ENCODE results near the gene APOF.
A peak's percentile ranks its signal among the peaks of the same experiment; 100 is the strongest.

The APOF gene

GRCh38 chr12:56391721-56392120 lies 29.1 kb upstream of the APOF start:
- Histone ChIP-seq H3K4me3 (ENCODE audit: low read length) (no peak overlapping the region), H3K4me1 (ENCODE audit: control insufficient read depth, insufficient read depth, low read length) (peaks cover 8% of the 10 kb centered on the region), H3K36me3 (ENCODE audit: control insufficient read depth, insufficient read depth, low read length, severe bottlenecking) (no peaks in the 10 kb centered on the region), H3K27me3 (replicated peaks; ENCODE audit: control insufficient read depth, insufficient read depth, low read length) (no peaks in the 10 kb centered on the region), H3K9me3 (ENCODE audit: control insufficient read depth, low read length) (peaks cover 4% of the 10 kb centered on the region), H3K9ac (ENCODE audit: low read length) (no peak overlapping the region)
- DNase-seq (ENCODE audit: low read depth): no peak

- DNase-seq (ENCODE audit: low read depth): no peak
- Histone ChIP-seq H3K27me3 (replicated peaks; ENCODE audit: control insufficient read depth, insufficient read depth, low read length) (no peaks in the 10 kb centered on the region), H3K36me3 (ENCODE audit: control insufficient read depth, insufficient read depth, low read length, severe bottlenecking) (no peaks in the 10 kb centered on the region), H3K9me3 (ENCODE audit: control insufficient read depth, low read length) (peaks cover 4% of the 10 kb centered on the region), H3K9ac (ENCODE audit: low read length) (no peak overlapping the region), H3K4me1 (ENCODE audit: control insufficient read depth, insufficient read depth, low read length) (peaks cover 10% of the 10 kb centered on the region), H3K4me3 (ENCODE audit: low read length) (no peak overlapping the region)
Measured at GRCh38 chr12:56389412-56389811, 26.8 kb upstream of the APOF start.

DNA sequence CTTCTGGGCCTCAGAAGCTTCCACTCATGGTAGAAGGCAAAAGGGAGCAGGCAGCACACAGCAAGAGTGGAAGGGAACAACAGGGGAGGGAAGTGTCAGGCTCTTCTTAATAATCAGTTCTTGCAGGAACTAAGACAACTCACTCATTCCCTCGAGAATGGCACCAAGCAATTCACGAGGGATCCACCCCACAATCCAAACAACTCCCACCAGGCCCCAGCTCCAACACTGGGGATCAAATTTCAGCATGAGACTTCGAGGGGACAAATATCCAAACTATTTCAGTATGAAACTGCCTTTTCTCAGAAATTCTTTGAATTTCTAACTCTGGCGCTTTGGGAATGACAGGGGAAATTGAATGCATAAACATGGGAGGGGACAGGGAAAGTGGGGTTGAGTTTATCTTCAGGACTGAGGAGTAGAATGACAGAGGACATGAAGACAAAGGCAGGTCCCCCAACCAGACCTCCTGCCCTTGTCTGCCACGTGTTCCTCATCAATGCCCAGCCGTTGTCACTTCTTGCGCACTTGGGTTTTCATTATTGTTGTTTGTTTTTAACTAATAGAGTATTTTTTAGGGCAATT lies 24.6 kb upstream of the APOF start:
- Histone ChIP-seq H3K4me1 (ENCODE audit: control insufficient read depth, insufficient read depth, low read length) (peaks cover 10% of the 10 kb centered on the region), H3K9ac (ENCODE audit: low read length) (no peak overlapping the region), H3K9me3 (ENCODE audit: control insufficient read depth, low read length) (peaks cover under 1% of the 10 kb centered on the region), H3K4me3 (ENCODE audit: low read length) (no peak overlapping the region), H3K36me3 (ENCODE audit: control insufficient read depth, insufficient read depth, low read length, severe bottlenecking) (no peaks in the 10 kb centered on the region), H3K27me3 (replicated peaks; ENCODE audit: control insufficient read depth, insufficient read depth, low read length) (peaks cover 11% of the 10 kb centered on the region)
- peak; percentile 61 for DNase-seq (ENCODE audit: low read depth)

- Histone ChIP-seq H3K27me3 (replicated peaks; ENCODE audit: control insufficient read depth, insufficient read depth, low read length) (peaks cover 17% of the 10 kb centered on the region), H3K36me3 (ENCODE audit: control insufficient read depth, insufficient read depth, low read length, severe bottlenecking) (no peaks in the 10 kb centered on the region), H3K9ac (ENCODE audit: low read length) (no peak overlapping the region), H3K9me3 (ENCODE audit: control insufficient read depth, low read length) (no peaks in the 10 kb centered on the region), H3K4me3 (ENCODE audit: low read length) (no peak overlapping the region), H3K4me1 (ENCODE audit: control insufficient read depth, insufficient read depth, low read length) (peaks cover 10% of the 10 kb centered on the region)
- DNase-seq (ENCODE audit: low read depth): no peak
Measured at GRCh38 chr12:56385873-56386272, 23.2 kb upstream of the APOF start.

- peaks cover 10% of the 10 kb centered on the region for H3K4me1 ChIP-seq (ENCODE audit: control insufficient read depth, insufficient read depth, low read length)
- H3K9me3 ChIP-seq (ENCODE audit: control insufficient read depth, low read length): no peaks in the 10 kb centered on the region
- H3K36me3 ChIP-seq (ENCODE audit: control insufficient read depth, insufficient read depth, low read length, severe bottlenecking): no peaks in the 10 kb centered on the region
- DNase-seq (ENCODE audit: low read depth): no peak
- H3K27me3 ChIP-seq (replicated peaks; ENCODE audit: control insufficient read depth, insufficient read depth, low read length): peaks cover 17% of the 10 kb centered on the region
- no peak overlapping the region for H3K4me3 ChIP-seq (ENCODE audit: low read length)
- H3K9ac ChIP-seq (ENCODE audit: low read length): no peak overlapping the region
Measured at GRCh38 chr12:56382611-56383010, 20.0 kb upstream of the APOF start.

- Histone ChIP-seq H3K36me3 (ENCODE audit: control insufficient read depth, insufficient read depth, low read length, severe bottlenecking) (no peaks in the 10 kb centered on the region), H3K4me3 (ENCODE audit: low read length) (no peak overlapping the region), H3K27me3 (replicated peaks; ENCODE audit: control insufficient read depth, insufficient read depth, low read length) (peaks cover 11% of the 10 kb centered on the region), H3K4me1 (ENCODE audit: control insufficient read depth, insufficient read depth, low read length) (no peaks in the 10 kb centered on the region), H3K9ac (ENCODE audit: low read length) (no peak overlapping the region), H3K9me3 (ENCODE audit: control insufficient read depth, low read length) (peaks cover 2% of the 10 kb centered on the region)
- DNase-seq (ENCODE audit: low read depth): no peak
Measured at GRCh38 chr12:56377989-56378316, 15.3 kb upstream of the APOF start.

DNA sequence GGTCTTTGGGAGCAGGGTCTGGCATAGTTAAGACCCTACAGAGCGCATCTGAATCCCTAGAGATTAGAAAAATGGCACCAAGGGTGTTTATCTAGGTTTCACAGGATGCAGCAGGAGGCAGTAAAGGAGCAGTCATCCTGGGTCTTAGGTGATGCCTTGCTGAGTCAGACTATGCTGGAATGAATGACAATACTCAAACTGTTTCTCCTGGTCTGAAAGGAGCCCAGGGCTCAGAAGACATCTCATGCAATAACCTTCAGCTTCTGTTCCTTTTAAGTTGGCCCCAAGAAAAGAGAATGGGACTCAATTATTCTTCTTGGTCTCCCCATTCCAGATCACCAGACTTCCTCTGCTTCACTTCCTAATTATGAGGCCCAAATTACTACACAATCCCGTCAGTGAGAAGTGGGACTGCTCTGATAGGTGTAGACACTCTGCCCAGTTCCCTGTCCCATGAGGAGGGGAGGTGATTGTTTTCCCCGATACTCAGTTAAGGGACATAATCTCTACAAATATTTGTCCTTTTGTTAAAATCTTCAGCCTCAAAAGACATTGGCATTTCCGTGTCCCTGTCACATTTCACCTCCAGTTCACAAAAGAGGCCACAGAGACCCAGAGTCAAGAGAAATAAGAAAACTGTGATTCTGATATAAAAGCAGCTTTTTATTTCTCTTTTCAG lies 14.8 kb upstream of the APOF start:
- H3K9me3 ChIP-seq (ENCODE audit: control insufficient read depth, low read length): peaks cover 2% of the 10 kb centered on the region
- H3K27me3 ChIP-seq (replicated peaks; ENCODE audit: control insufficient read depth, insufficient read depth, low read length): peaks cover 8% of the 10 kb centered on the region
- H3K4me1 ChIP-seq (ENCODE audit: control insufficient read depth, insufficient read depth, low read length): no peaks in the 10 kb centered on the region
- DNase-seq (ENCODE audit: low read depth): peak; percentile 16
- no peaks in the 10 kb centered on the region for H3K36me3 ChIP-seq (ENCODE audit: control insufficient read depth, insufficient read depth, low read length, severe bottlenecking)
- no peak overlapping the region for H3K4me3 ChIP-seq (ENCODE audit: low read length)
- no peak overlapping the region for H3K9ac ChIP-seq (ENCODE audit: low read length)

DNA sequence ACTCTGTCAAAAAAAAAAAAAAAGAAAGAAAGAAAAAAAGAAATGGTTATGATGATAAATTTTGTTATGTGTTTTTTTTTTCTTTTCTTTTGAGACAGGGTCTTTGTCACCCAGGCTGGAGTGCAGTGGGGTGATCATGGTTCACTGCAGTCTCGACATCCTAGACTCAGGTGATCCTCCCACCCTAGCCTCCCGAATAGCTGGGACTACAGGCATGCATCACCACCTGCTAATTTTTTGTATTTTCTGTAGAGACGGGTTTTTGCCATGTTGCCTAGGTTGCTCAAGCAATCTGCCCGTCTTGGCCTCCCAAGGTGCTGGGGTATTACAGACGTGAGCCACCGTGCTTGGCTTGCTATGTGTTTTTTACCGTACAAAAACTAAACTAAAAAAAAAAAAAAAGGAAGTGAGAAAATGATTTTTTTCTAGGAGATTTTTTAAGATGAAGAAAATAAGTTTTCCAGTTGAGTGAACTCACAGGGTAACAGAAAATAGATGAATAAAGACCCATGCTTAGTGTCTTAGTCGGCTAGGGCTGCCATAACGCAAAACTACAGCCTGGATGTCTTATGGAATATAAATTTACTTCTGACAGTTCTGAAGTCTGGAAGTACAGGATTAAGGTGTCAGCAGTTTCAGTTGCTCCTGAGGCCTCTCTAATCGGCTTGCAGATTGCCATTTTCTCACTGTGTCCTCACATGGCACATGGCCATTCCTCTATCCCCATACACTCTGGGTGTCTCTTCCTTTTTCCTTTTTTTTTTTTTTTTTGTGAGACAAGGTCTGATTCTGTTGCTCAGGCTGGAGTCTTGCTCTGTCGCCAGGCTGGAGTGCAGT lies 13.2 kb upstream of the APOF start:
- Histone ChIP-seq H3K9me3 (ENCODE audit: control insufficient read depth, low read length) (peaks cover 2% of the 10 kb centered on the region), H3K4me1 (ENCODE audit: control insufficient read depth, insufficient read depth, low read length) (no peaks in the 10 kb centered on the region), H3K9ac (ENCODE audit: low read length) (no peak overlapping the region), H3K4me3 (ENCODE audit: low read length) (no peak overlapping the region), H3K27me3 (replicated peaks; ENCODE audit: control insufficient read depth, insufficient read depth, low read length) (no peaks in the 10 kb centered on the region), H3K36me3 (ENCODE audit: control insufficient read depth, insufficient read depth, low read length, severe bottlenecking) (no peaks in the 10 kb centered on the region)
- DNase-seq (ENCODE audit: low read depth): no peak

DNA sequence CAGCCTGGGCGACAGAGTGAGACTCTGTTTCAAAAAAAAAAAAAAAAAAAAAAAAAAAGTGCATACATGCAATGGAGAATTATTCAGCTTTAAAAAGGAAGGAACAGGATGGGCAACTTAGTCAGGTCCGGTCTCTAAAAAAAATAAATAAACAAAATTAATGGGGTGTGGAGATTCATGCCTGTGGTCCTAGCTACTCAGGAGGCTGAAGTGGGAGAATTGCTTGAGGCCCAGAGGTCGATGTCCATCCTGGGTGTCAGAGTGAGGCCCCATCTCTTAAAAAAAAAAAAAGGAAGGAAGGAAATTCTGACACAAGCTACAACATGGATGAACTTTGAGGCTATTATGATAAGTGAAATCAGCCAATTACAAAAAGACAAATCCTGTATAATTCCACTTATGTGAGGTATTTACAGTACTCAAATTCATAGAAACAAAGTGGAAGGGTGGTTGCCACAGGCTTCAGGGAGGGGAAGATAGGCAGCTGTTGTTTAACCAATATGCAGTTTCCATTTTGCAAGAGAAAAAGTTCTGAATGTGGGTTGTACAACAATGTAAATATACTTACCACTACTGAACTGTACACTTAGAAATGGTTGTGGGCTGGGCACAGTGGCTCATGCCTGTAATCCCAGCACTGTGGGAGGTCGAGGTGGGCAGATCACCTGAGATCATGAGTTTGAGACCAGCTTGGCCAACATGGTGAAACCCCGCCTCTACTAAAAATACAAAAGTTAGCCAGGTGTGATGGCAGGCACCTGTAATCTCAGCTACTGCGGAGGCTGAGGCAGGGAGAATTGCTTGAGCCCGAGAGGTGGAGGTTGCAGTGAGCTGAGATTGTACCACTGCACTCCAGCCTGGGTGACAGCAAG lies 12.3 kb upstream of the APOF start:
- no peaks in the 10 kb centered on the region for H3K27me3 ChIP-seq (replicated peaks; ENCODE audit: control insufficient read depth, insufficient read depth, low read length)
- H3K4me3 ChIP-seq (ENCODE audit: low read length): no peak overlapping the region
- H3K4me1 ChIP-seq (ENCODE audit: control insufficient read depth, insufficient read depth, low read length): no peaks in the 10 kb centered on the region
- peaks cover 2% of the 10 kb centered on the region for H3K9me3 ChIP-seq (ENCODE audit: control insufficient read depth, low read length)
- no peak overlapping the region for H3K9ac ChIP-seq (ENCODE audit: low read length)
- no peaks in the 10 kb centered on the region for H3K36me3 ChIP-seq (ENCODE audit: control insufficient read depth, insufficient read depth, low read length, severe bottlenecking)
- no peak for DNase-seq (ENCODE audit: low read depth)

GRCh38 chr12:56373515-56373914 lies 10.9 kb upstream of the APOF start:
- H3K27me3 ChIP-seq (replicated peaks; ENCODE audit: control insufficient read depth, insufficient read depth, low read length): no peaks in the 10 kb centered on the region

GRCh38 chr12:56366948-56367347 lies 4.3 kb upstream of the APOF start:
- H3K36me3 ChIP-seq (ENCODE audit: control insufficient read depth, insufficient read depth, low read length, severe bottlenecking): no peaks in the 10 kb centered on the region
- H3K4me1 ChIP-seq (ENCODE audit: control insufficient read depth, insufficient read depth, low read length): no peaks in the 10 kb centered on the region
- H3K9ac ChIP-seq (ENCODE audit: low read length): no peak overlapping the region
- no peak overlapping the region for H3K4me3 ChIP-seq (ENCODE audit: low read length)
- no peak for DNase-seq (ENCODE audit: low read depth)
- H3K27me3 ChIP-seq (replicated peaks; ENCODE audit: control insufficient read depth, insufficient read depth, low read length): no peaks in the 10 kb centered on the region
- no peaks in the 10 kb centered on the region for H3K9me3 ChIP-seq (ENCODE audit: control insufficient read depth, low read length)

More at GRCh38 chr12:56373515-56373914, 10.9 kb upstream of the APOF start:
- H3K9ac ChIP-seq (ENCODE audit: low read length): no peak overlapping the region
- H3K4me1 ChIP-seq (ENCODE audit: control insufficient read depth, insufficient read depth, low read length): no peaks in the 10 kb centered on the region
- H3K9me3 ChIP-seq (ENCODE audit: control insufficient read depth, low read length): peaks cover 2% of the 10 kb centered on the region
- no peak overlapping the region for H3K4me3 ChIP-seq (ENCODE audit: low read length)
- H3K36me3 ChIP-seq (ENCODE audit: control insufficient read depth, insufficient read depth, low read length, severe bottlenecking): no peaks in the 10 kb centered on the region
- DNase-seq (ENCODE audit: low read depth): no peak

All from adipocyte (in vitro differentiated cells).